ENCODE data around the gene NPHP4.

Gene NPHP4

DNA sequence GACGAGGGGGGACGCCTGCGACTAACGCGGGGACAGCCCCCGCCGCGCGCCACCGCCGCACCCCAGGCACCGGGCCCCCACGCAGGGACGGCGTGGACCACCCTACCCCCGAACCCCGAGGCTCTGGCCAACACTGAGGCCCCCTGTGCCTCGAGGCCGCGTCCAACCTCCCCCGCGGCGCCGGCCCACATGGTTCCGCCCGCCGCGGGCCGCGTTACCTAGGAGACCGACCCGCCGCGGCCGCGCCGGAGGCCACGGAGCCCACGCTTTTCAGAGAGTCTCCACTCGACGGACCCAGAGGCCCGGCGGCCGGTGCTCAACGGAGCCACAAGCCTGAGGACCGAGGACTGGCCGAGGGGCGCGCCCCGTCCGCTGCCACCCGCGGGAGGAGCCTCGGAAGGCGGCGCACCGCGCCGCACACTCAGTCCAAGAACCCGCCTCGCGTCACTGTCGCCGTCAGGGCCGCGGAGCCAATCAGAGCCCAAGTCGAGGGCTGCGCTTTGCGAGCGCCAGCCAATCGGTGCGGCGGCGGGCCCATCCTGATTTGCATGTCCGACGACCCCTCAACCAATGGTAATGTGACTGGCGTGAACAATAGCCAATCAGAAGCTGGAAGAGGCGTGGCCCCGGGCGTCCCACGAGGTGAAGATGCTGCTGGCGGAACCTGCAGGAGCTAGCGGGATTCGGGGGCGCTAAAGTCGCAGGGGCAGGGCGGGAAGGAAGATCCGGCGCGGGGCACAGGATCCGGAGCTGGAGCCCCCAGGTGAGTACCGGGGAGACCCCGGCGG, at the start of gene NPHP4:
Gene NPHP4 (minus strand): TSS at position 400 of the 788 bp plus-strand sequence. CDS start 6,136 bp downstream, outside the sequence.
- DNase-seq: peak; percentile 100

- peak; percentile 35 for DNase-seq
Measured at GRCh38 chr1:6041432-6042062, 49.3 kb upstream of the NPHP4 start.

DNA sequence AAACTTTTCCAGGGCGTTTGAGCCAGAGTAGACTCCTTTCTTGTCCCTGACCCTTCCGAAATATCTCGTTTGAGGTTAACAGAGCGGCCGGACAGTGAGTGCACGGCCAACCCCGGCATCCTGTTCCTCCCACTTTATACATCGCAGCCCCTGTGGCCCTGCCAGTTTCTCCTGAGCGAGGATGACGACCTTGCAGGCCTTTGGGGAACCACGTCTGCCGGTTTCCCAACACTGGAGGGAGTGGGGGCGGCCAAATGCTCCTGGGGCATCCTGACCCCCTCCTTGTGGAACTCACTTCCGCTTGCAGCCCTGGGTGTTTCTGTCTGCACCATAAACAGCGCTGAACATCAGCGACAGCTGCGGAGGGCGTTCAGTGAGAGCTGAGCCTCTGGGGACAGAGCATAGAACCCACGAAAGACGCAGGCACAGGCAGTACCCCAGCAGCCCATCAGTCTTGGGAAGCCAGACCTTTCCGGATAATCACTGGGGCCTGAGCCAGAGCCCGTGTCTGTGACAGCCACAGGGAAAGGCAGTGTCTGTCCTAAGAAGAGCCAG, 48.7 kb upstream of the NPHP4 start:
- peak; percentile 35 for DNase-seq

DNA sequence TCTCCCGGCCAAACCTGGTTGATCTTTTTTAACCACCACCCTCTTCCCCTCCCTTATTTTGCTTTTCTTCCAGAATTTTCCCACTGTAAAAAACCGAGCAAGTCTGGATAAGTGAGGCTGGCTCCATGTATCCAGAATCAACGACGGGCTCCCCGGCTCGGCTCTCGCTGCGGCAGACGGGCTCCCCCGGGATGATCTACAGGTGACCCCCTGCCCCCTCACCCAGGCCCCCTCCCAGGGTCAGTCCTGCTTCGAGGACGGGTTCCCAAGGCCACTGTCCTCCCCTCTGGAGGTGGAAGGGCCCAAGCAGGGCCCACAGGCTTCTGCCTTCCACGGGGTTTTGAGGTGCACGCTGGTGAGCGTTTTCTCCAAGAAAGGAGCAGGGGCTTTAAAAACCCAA, 48.2 kb upstream of the NPHP4 start:
- no peak for DNase-seq

DNA sequence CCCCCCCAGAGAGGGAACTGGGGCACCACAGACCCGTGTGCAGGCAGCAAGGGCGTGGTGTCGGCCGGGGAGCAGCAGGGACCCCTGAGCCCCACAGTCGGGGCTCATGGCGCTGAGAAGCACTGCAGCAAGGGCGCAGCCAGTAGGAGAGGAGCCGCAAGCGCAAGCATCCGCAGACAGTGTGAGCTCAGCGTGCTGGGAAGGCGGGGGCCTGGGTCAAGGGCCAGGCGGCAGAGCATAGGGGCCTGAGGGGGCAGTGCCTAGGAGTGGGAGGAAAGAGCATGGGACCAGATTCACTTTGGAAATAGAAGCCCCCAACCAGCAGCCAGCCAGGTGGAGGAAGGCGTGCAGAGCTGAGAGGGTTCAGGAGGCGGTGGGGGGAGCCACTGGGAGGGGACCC, 46.8 kb upstream of the NPHP4 start:
- DNase-seq: no peak

DNA sequence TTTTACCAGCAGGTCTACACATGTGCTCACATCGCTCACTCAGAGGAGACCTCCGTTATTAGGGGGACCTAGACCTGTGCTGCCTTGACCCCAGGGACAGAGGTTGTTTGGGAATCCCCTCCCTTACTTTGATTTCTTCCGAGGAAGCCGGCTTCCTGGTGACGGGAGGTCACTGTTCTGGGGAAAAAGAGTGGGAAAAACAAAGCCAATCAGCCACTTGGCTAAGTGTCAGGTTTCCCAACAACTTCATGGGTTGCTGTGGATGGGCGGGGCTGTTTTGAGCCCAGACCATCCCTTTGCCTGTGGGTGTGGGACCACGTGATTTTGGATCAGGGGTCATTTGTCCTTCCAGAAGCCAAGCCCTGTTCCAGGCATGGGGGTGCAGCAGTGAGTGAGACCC, 46.4 kb upstream of the NPHP4 start:
- no peak for DNase-seq

- DNase-seq: no peak
Measured at GRCh38 chr1:6037338-6037762, 45.1 kb upstream of the NPHP4 start.

DNA sequence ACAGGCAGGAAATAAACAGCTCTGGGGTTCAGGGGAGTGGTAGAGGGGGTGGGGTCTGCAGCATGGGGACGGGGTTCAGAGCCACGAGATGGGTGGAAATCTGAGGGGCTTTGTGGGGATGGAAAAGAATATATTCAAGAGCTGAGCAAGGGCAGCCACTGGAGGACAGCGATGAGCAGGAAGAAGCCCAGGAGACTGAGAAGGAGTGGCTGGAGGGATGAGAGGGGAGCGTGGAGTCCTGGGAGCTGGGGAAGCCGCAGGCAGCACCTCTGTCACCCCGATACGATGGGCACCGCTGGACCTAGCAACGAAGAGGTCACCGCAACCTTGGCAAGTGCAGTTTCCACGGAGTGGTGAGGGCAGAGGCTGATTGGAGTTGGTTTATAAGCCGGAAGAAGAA, 43.5 kb upstream of the NPHP4 start:
- DNase-seq: no peak

DNA sequence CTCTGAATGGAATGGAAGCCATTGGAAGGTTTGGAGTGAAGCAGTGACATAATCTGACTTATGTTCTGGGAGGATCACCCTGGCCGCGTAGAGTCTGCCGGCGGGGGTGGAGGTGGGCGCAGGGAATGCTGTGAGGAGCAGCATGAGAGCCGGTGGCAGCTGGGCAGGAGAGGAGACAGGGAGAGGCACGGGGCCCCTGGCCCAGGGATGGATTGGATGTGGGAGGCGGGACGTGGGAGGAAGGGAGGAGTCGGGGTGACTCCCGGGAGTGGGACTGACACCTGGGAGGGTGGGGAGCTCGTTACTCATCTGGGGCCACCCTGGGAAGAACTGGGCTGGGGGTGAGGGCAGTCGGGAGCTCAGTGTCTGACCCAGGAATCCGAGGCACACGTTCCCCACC, 43.1 kb upstream of the NPHP4 start:
- no peak for DNase-seq

- DNase-seq: no peak
Measured at GRCh38 chr1:6034750-6035096, 42.5 kb upstream of the NPHP4 start.

DNA sequence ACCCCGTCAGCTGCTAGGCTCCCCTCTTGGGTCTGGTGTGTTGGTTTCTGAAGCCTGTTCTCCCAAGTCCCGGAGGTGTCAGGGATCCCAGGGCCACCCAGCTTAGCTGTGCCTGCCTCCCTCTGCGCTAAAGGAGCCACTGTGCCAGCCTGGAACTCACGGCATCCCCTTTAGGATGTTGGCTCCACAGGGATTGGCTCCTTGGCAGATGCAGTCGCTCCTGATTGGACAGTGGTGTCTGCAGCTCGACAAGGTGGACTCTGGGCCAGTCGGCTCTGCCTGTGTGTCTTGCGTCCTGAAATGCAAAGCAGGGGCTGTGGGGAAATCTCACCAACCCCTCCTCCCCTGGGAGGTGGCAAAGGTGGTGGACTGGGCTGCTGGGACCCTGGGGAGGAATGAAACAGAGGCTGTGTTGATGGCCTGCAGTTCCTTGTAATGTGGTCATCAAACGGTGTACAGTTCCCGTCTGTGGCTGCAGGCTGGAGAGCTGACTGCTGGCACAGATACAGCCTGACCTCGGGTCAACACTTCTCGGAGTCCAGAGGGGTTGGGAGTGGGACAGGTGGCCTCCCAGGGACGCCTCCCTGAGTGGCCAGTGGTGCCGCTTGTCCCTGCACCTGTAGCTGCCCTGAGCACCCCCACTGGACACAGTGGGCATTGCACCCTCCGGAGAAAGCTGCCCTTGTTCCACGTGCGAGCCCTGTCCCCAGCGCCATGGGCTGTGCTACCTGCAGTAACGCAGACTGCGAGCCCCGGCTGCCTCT, 41.9 kb upstream of the NPHP4 start:
- DNase-seq: peak; percentile 25

- no peak for DNase-seq
Measured at GRCh38 chr1:6033124-6033523, 40.9 kb upstream of the NPHP4 start.

- DNase-seq: no peak
Measured at GRCh38 chr1:6030547-6031261, 38.5 kb upstream of the NPHP4 start.

DNA sequence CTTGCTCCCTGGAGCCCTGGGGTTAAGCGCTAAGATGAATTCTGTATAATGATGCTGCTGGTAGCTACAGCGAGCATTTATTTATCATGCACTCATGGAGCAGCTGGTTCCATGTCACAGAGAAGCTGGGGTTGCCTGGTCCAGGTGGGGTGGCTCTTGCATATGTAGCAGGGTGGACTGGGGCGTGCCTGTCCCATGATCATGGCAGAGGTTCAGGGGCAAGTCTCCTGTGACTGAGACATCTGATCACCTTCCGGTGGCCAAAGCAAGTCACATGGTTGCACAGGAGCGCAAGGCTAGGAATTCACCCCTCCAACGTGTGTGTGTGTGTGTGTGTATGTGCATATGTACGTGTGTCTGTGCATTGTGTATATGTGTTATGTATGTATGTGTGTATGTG, 37.9 kb upstream of the NPHP4 start:
- no peak for DNase-seq

DNA sequence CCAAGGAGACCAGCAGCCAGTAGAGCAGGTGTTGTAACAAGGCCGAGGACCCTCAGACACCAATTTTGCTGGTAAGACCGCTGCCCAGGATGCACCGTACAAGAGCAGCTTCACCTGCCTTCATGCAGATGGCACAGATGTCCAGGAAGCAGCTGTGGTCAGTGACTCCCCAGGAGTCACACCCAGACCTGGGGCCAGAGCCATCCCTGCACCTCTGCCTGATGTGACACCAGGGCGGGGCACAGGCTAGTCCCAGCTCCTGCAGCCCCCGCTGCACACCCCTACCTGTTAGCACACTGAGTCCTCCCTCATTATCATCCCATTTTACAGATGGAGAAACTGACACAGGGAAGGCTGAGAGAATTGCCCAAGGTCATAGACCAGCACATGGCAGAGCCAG, 37.1 kb upstream of the NPHP4 start:
- DNase-seq: no peak

GRCh38 chr1:6028042-6028850, 36.0 kb upstream of the NPHP4 start:
- peak; percentile 91 for DNase-seq

GRCh38 chr1:6027591-6027990, 35.4 kb upstream of the NPHP4 start:
- peak; percentile 49 for DNase-seq

- peak; percentile 88 for DNase-seq
Measured at GRCh38 chr1:6026095-6026809, 34.0 kb upstream of the NPHP4 start.

GRCh38 chr1:6025269-6026094, 33.3 kb upstream of the NPHP4 start:
- peak; percentile 40 for DNase-seq

- DNase-seq: no peak
Measured at GRCh38 chr1:6024376-6024775, 32.2 kb upstream of the NPHP4 start.
